Measurements from ENCODE around the gene ECI1.

DNA sequence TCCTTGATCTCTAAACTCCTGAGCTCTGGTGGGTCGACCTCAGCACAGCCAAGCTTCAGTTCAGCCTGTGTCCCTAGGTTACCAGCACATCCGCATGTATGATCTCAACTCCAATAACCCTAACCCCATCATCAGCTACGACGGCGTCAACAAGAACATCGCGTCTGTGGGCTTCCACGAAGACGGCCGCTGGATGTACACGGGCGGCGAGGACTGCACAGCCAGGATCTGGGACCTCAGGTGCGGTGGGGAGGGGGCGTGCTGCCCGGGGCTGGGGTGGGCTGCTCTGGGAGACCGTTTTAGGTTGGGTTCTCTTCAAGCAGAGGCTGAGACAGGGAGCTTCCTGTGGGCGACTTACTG is 45.0 kb downstream of the ECI1 start:
- TF ChIP-seq, protein P1, sequence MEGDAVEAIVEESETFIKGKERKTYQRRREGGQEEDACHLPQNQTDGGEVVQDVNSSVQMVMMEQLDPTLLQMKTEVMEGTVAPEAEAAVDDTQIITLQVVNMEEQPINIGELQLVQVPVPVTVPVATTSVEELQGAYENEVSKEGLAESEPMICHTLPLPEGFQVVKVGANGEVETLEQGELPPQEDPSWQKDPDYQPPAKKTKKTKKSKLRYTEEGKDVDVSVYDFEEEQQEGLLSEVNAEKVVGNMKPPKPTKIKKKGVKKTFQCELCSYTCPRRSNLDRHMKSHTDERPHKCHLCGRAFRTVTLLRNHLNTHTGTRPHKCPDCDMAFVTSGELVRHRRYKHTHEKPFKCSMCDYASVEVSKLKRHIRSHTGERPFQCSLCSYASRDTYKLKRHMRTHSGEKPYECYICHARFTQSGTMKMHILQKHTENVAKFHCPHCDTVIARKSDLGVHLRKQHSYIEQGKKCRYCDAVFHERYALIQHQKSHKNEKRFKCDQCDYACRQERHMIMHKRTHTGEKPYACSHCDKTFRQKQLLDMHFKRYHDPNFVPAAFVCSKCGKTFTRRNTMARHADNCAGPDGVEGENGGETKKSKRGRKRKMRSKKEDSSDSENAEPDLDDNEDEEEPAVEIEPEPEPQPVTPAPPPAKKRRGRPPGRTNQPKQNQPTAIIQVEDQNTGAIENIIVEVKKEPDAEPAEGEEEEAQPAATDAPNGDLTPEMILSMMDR (IDR thresholded peaks at IDR 0.05; ENCODE audit: low read depth, low read length), result no peak
- no peak for TF ChIP-seq POLR2A (IDR thresholded peaks at IDR 0.05; ENCODE audit: extremely low read depth, insufficient read length)
- TF ChIP-seq MYC (IDR thresholded peaks at IDR 0.05; ENCODE audit: low read depth, low read length), result no peak
- TF ChIP-seq, protein P2, sequence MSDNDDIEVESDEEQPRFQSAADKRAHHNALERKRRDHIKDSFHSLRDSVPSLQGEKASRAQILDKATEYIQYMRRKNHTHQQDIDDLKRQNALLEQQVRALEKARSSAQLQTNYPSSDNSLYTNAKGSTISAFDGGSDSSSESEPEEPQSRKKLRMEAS (IDR thresholded peaks at IDR 0.05; ENCODE audit: low read depth, low read length), result no peak
